Spleen (tissue), 11 donors: ENCODE results near the gene LIG3. TPM values are rescaled to one million over a fixed set of nuclear protein-coding genes. Genes with fewer than 3 reads are reported as not detected.
A peak's percentile ranks its signal among the peaks of the same experiment; 100 is the strongest.

Experiments
- DNase-seq: peaks from one replicate; pipeline ENCODE4 v3.0.0-alpha.2; 2020
- H3K27ac ChIP-seq, 8 donors: fragments of 200-600 bp; sonication (generic) in 7 of 8; 1 replicate in 4 of 8; 2 replicates in 4 of 8; pipeline versions ENCODE4 v1.5.0 to v1.8.0; 2016 to 2021; ENCODE audit warnings: inconsistent platforms in 4 of 8, mild to moderate bottlenecking in 4 of 8, moderate library complexity in 1 of 8
- H3K27me3 ChIP-seq, 7 donors: fragments of 200-600 bp; sonication (generic) in 6 of 7; replicated peaks in 1 of 7; 1 replicate in 4 of 7; 2 replicates in 3 of 7; pipeline versions ENCODE4 v1.5.0 to v1.8.0; 2016 to 2021; ENCODE audit warnings: inconsistent platforms in 3 of 7, mild to moderate bottlenecking in 1 of 7
- H3K36me3 ChIP-seq, 6 donors: fragments of 200-600 bp; sonication (generic) in 5 of 6; 1 replicate in 4 of 6; 2 replicates in 2 of 6; pipeline versions ENCODE4 v1.5.0 to v1.8.0; 2016 to 2021; ENCODE audit warnings: inconsistent platforms in 2 of 6
- H3K4me1 ChIP-seq, 6 donors: fragments of 200-600 bp; sonication (generic) in 5 of 6; 1 replicate in 3 of 6; 2 replicates in 3 of 6; pipeline versions ENCODE4 v1.5.0 to v1.8.0; 2016 to 2021; ENCODE audit warnings: inconsistent platforms in 3 of 6
- H3K4me3 ChIP-seq, 8 donors: fragments of 200-600 bp; sonication (generic) in 7 of 8; 1 replicate in 4 of 8; 2 replicates in 4 of 8; pipeline versions ENCODE4 v1.5.0 to v1.8.0; 2016 to 2021; ENCODE audit warnings: inconsistent platforms in 4 of 8, mild to moderate bottlenecking in 4 of 8, moderate library complexity in 2 of 8
- H3K9me3 ChIP-seq, 8 donors: fragments of 200-600 bp; sonication (generic) in 7 of 8; 1 replicate in 4 of 8; 2 replicates in 4 of 8; pipeline versions ENCODE4 v1.5.0 to v1.8.0; 2016 to 2021; ENCODE audit warnings: inconsistent platforms in 4 of 8
- CTCF ChIP-seq, 11 experiments: fragments of 200-600 bp in 7 of 11; fragments of 450-650 bp in 4 of 11; sonication (generic) in 4 of 11; IDR thresholded peaks in 8 of 11; conservative IDR thresholded peaks in 3 of 11; 1 replicate in 7 of 11; 2 replicates in 4 of 11; pipeline versions ENCODE4 v1.4.0 to v1.8.0; 2016 to 2021; ENCODE audit warnings: antibody characterized with exemption in 11 of 11, inconsistent platforms in 4 of 11, mild to moderate bottlenecking in 1 of 11
- POLR2A ChIP-seq, 3 donors: fragments of 450-650 bp; IDR thresholded peaks; one replicate each; pipeline ENCODE4 v1.5.1; 2017; ENCODE audit warnings: antibody characterized with exemption in 3 of 3, mild to moderate bottlenecking in 1 of 3
- POLR2AphosphoS5 ChIP-seq, 3 donors: sonication (generic); formaldehyde crosslinking; IDR thresholded peaks; one replicate each; pipeline ENCODE4 v1.5.1; 2017; ENCODE audit warnings: antibody characterized with exemption in 3 of 3
- WGBS, 5 donors: extraction: QIAGEN DNeasy Blood & Tissue Kit in 3 of 5; methylation state at CpG; one replicate each; pipeline versions ENCODE4 v1.1.5 to v1.1.7; 2013 to 2018; 5-methylcytosine and 5-hydroxymethylcytosine counted together
- intact Hi-C: fragments of 100-400 bp; cut with DNase I; formaldehyde crosslinking; loops from one replicate; pipeline ENCODE4 v1.15.0; 2023; ENCODE audit warnings: low total_unique reads
- polyA plus RNA-seq, 3 donors: library from polyadenylated mRNA; stranded (reverse); fragments of 200-250 nt; gene quantifications; one replicate each; pipeline ENCODE4 v1.2.1, GENCODE V29; 2013
- total RNA-seq, 7 donors: library from RNA; depleted of rRNA in 3 of 7; stranded (reverse); fragments of >200 nt in 3 of 7; fragmentation: NEBNext Ultra II Directional in 4 of 7; extraction: Animal tissue kit (Norgen Biotek cat#: 25700) in 4 of 7; gene quantifications; one replicate each; pipeline versions ENCODE4 v1.1.0 to v1.2.1, GENCODE V29; 2016 to 2021
- donor health status: healthy with polysubstance abuse.
- donor health status: DM: no; HTN: no; CAD: no; lungs with moderate emphysema.
- donor health status: DM: no; HTN: no; CAD: no.
- donor health status: Bipolar disorder and iron deficiency.
- donor health status: healthy.
- donor health status: DM: no; HTN: no; CAD: no.
- donor health status: DM: yes; HTN: yes; CAD: no.

LIG3 gene
- total and polyA plus RNA-seq, 10 donors: 4.5 to 63.1 (median 33.2) TPM

- Histone ChIP-seq H3K9me3 (no peaks in the 10 kb centered on the region), H3K27me3 (no peaks in the 10 kb centered on the region), H3K36me3 (peaks cover 0 to 100% (median 54%) of the 10 kb centered on the region in 6 donors), H3K27ac (no peak overlapping the region), H3K4me1 (peaks cover 0 to 20% (median 3%) of the 10 kb centered on the region in 6 donors), H3K4me3 (no peak overlapping the region)
- DNase-seq: no peak
- 93 to 100% (median 98%) methylated on average over 4 of the region's 4 CpGs for WGBS, 5 donors
- TF ChIP-seq CTCF (IDR thresholded peaks at IDR 0.05 in 8 of 11, conservative IDR thresholded peaks at IDR 0.05 in 3 of 11): no peak
- TF ChIP-seq POLR2AphosphoS5 (IDR thresholded peaks at IDR 0.05): no peak
- TF ChIP-seq POLR2A (IDR thresholded peaks at IDR 0.05): no peak
- intact Hi-C loops: no loop called here
These were observed 36.1 kb downstream of the LIG3 start for GRCh38 chr17:35016369-35016768.

- Histone ChIP-seq H3K4me1 (peaks cover 3 to 27% (median 9%) of the 10 kb centered on the region in 6 donors), H3K27ac (no peak overlapping the region), H3K27me3 (no peaks in the 10 kb centered on the region), H3K4me3 (no peak overlapping the region), H3K36me3 (peaks cover 0 to 99% (median 48%) of the 10 kb centered on the region in 6 donors), H3K9me3 (no peaks in the 10 kb centered on the region)
- TF ChIP-seq POLR2A (IDR thresholded peaks at IDR 0.05) (no peak), CTCF (IDR thresholded peaks at IDR 0.05 in 8 of 11, conservative IDR thresholded peaks at IDR 0.05 in 3 of 11) (no peak), POLR2AphosphoS5 (IDR thresholded peaks at IDR 0.05) (no peak)
- intact Hi-C loops: no loop called here
- 96 to 100% (median 97%) methylated on average over 4 of the region's 4 CpGs for WGBS, 5 donors
- no peak for DNase-seq
These were observed 36.7 kb downstream of the LIG3 start for GRCh38 chr17:35017021-35017420.

- no peak overlapping the region for H3K27ac ChIP-seq
- no peaks in the 10 kb centered on the region for H3K27me3 ChIP-seq
- TF ChIP-seq POLR2AphosphoS5 (IDR thresholded peaks at IDR 0.05): no peak
- no peak for TF ChIP-seq POLR2A (IDR thresholded peaks at IDR 0.05)
- TF ChIP-seq CTCF (IDR thresholded peaks at IDR 0.05 in 8 of 11, conservative IDR thresholded peaks at IDR 0.05 in 3 of 11): no peak
- peaks cover 0 to 83% (median 39%) of the 10 kb centered on the region in 6 donors for H3K36me3 ChIP-seq
- peaks cover 15 to 44% (median 27%) of the 10 kb centered on the region in 6 donors for H3K4me1 ChIP-seq
- DNase-seq: no peak
- H3K9me3 ChIP-seq: no peaks in the 10 kb centered on the region
- no peak overlapping the region for H3K4me3 ChIP-seq
- WGBS, 5 donors: 81 to 97% (median 89%) methylated on average over 2 of the region's 2 CpGs
- intact Hi-C loops: no loop called here
These were observed 38.5 kb downstream of the LIG3 start for GRCh38 chr17:35018814-35019213.

GRCh38 chr17:35019386-35020179 lies 39.3 kb downstream of the LIG3 start:
- intact Hi-C loops: loop anchor here (10.0 kb wide), 1 partner anchor 65 kb away; no protein-coding TSS in a partner anchor
- H3K27ac ChIP-seq: peak overlapping the region in 1 of 8 donors; percentile 91

More at GRCh38 chr17:35019386-35020179, 39.3 kb downstream of the LIG3 start:
- 93 to 97% (median 96%) methylated on average over 6 of the region's 6 CpGs for WGBS, 5 donors
- H3K36me3 ChIP-seq: peaks cover 0 to 82% (median 34%) of the 10 kb centered on the region in 6 donors
- H3K27me3 ChIP-seq: no peaks in the 10 kb centered on the region
- DNase-seq: no peak
- no peak for TF ChIP-seq CTCF (IDR thresholded peaks at IDR 0.05 in 8 of 11, conservative IDR thresholded peaks at IDR 0.05 in 3 of 11)
- TF ChIP-seq POLR2AphosphoS5 (IDR thresholded peaks at IDR 0.05): no peak
- TF ChIP-seq POLR2A (IDR thresholded peaks at IDR 0.05): no peak
- H3K4me1 ChIP-seq: peaks cover 15 to 50% (median 32%) of the 10 kb centered on the region in 6 donors
- H3K9me3 ChIP-seq: no peaks in the 10 kb centered on the region
- no peak overlapping the region for H3K4me3 ChIP-seq
